ENCODE data around the gene KPRP. TPM values are rescaled to one million over a fixed set of nuclear protein-coding genes. Genes with fewer than 3 reads are reported as not detected.

The KPRP gene
- total and polyA plus RNA-seq, 2 experiments from 2014 or later = not detected

DNA sequence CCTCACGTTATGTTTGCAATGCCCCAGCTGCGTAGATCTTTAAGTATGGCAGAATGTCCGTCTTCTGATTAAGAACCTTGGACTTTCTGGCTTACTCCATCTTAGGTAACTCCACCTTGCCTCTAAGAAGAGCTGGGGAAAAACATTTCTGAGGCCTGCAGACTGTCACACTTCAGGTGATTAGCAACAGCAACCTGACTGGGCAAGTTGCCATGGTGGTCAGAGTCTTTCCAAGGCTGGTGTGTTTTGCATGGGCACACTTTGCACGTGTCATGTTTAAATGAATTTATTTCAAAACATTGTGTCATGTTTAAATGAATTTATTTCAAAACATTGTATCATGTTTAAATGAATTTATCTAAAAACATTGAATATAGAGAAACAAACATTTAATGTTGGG, 811 bp downstream of the KPRP start:
- H3K9me3 Mint-ChIP-seq = no peaks in the 10 kb centered on the region; the same call in 2 of the 3 replicates
- Histone ChIP-seq H2AFZ (no peak overlapping the region), H3K4me1 (ENCODE audit: insufficient read depth) (no peaks in the 10 kb centered on the region; the same call in 1 of the 2 replicates), H3K4me3 (no peak overlapping the region), H3K79me2 (replicated peaks; ENCODE audit: insufficient read depth) (no peaks in the 10 kb centered on the region), H3K9me2 (ENCODE audit: insufficient read depth) (0 out of 2 replicates have a peak, but pooled peaks cover under 1% of the 10 kb centered on the region), H3F3A (replicated peaks; ENCODE audit: low read depth) (no peaks in the 10 kb centered on the region), H3K36me3 (ENCODE audit: insufficient read depth) (no peaks in the 10 kb centered on the region), H3K4me2 (no peak overlapping the region), H4K20me1 (replicated peaks; ENCODE audit: insufficient read depth) (no peaks in the 10 kb centered on the region), H3K27ac (ENCODE audit: low read depth) (no peak overlapping the region), H3K27me3 (ENCODE audit: insufficient read depth) (no peaks in the 10 kb centered on the region)
- no peak overlapping the region for H3K27ac Mint-ChIP-seq
- H3K27me3 Mint-ChIP-seq (ENCODE audit: insufficient read depth, low read depth, poor library complexity) = peaks cover 5% of the 10 kb centered on the region
- TF ChIP-seq STAT1 (IDR thresholded peaks at IDR 0.05; ENCODE audit: unreplicated experiment) = no peak
- no peak for TF ChIP-seq ZNF114 (CRISPR knock-in tag; IDR thresholded peaks at IDR 0.05)
- TF ChIP-seq, protein P1, sequence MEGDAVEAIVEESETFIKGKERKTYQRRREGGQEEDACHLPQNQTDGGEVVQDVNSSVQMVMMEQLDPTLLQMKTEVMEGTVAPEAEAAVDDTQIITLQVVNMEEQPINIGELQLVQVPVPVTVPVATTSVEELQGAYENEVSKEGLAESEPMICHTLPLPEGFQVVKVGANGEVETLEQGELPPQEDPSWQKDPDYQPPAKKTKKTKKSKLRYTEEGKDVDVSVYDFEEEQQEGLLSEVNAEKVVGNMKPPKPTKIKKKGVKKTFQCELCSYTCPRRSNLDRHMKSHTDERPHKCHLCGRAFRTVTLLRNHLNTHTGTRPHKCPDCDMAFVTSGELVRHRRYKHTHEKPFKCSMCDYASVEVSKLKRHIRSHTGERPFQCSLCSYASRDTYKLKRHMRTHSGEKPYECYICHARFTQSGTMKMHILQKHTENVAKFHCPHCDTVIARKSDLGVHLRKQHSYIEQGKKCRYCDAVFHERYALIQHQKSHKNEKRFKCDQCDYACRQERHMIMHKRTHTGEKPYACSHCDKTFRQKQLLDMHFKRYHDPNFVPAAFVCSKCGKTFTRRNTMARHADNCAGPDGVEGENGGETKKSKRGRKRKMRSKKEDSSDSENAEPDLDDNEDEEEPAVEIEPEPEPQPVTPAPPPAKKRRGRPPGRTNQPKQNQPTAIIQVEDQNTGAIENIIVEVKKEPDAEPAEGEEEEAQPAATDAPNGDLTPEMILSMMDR (conservative IDR thresholded peaks at IDR 0.05; ENCODE audit: low read depth in 2 of 2) = no peak
- no peak for TF ChIP-seq POLR2AphosphoS5 (IDR thresholded peaks at IDR 0.05; ENCODE audit: low read depth)
- TF ChIP-seq JUNB (IDR thresholded peaks at IDR 0.05; ENCODE audit: unreplicated experiment) = no peak
- TF ChIP-seq ZNF331 (CRISPR knock-in tag; IDR thresholded peaks at IDR 0.05; ENCODE audit: low read depth) = no peak
- no peak for TF ChIP-seq CREB1 (CRISPR knock-in tag; IDR thresholded peaks at IDR 0.05; ENCODE audit: low read depth)
- TF ChIP-seq, protein P2, sequence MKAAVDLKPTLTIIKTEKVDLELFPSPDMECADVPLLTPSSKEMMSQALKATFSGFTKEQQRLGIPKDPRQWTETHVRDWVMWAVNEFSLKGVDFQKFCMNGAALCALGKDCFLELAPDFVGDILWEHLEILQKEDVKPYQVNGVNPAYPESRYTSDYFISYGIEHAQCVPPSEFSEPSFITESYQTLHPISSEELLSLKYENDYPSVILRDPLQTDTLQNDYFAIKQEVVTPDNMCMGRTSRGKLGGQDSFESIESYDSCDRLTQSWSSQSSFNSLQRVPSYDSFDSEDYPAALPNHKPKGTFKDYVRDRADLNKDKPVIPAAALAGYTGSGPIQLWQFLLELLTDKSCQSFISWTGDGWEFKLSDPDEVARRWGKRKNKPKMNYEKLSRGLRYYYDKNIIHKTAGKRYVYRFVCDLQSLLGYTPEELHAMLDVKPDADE (IDR thresholded peaks at IDR 0.05) = no peak
- no peak for TF ChIP-seq EZH2phosphoT487 (IDR thresholded peaks at IDR 0.05; ENCODE audit: unreplicated experiment)
- TF ChIP-seq, protein P3, sequence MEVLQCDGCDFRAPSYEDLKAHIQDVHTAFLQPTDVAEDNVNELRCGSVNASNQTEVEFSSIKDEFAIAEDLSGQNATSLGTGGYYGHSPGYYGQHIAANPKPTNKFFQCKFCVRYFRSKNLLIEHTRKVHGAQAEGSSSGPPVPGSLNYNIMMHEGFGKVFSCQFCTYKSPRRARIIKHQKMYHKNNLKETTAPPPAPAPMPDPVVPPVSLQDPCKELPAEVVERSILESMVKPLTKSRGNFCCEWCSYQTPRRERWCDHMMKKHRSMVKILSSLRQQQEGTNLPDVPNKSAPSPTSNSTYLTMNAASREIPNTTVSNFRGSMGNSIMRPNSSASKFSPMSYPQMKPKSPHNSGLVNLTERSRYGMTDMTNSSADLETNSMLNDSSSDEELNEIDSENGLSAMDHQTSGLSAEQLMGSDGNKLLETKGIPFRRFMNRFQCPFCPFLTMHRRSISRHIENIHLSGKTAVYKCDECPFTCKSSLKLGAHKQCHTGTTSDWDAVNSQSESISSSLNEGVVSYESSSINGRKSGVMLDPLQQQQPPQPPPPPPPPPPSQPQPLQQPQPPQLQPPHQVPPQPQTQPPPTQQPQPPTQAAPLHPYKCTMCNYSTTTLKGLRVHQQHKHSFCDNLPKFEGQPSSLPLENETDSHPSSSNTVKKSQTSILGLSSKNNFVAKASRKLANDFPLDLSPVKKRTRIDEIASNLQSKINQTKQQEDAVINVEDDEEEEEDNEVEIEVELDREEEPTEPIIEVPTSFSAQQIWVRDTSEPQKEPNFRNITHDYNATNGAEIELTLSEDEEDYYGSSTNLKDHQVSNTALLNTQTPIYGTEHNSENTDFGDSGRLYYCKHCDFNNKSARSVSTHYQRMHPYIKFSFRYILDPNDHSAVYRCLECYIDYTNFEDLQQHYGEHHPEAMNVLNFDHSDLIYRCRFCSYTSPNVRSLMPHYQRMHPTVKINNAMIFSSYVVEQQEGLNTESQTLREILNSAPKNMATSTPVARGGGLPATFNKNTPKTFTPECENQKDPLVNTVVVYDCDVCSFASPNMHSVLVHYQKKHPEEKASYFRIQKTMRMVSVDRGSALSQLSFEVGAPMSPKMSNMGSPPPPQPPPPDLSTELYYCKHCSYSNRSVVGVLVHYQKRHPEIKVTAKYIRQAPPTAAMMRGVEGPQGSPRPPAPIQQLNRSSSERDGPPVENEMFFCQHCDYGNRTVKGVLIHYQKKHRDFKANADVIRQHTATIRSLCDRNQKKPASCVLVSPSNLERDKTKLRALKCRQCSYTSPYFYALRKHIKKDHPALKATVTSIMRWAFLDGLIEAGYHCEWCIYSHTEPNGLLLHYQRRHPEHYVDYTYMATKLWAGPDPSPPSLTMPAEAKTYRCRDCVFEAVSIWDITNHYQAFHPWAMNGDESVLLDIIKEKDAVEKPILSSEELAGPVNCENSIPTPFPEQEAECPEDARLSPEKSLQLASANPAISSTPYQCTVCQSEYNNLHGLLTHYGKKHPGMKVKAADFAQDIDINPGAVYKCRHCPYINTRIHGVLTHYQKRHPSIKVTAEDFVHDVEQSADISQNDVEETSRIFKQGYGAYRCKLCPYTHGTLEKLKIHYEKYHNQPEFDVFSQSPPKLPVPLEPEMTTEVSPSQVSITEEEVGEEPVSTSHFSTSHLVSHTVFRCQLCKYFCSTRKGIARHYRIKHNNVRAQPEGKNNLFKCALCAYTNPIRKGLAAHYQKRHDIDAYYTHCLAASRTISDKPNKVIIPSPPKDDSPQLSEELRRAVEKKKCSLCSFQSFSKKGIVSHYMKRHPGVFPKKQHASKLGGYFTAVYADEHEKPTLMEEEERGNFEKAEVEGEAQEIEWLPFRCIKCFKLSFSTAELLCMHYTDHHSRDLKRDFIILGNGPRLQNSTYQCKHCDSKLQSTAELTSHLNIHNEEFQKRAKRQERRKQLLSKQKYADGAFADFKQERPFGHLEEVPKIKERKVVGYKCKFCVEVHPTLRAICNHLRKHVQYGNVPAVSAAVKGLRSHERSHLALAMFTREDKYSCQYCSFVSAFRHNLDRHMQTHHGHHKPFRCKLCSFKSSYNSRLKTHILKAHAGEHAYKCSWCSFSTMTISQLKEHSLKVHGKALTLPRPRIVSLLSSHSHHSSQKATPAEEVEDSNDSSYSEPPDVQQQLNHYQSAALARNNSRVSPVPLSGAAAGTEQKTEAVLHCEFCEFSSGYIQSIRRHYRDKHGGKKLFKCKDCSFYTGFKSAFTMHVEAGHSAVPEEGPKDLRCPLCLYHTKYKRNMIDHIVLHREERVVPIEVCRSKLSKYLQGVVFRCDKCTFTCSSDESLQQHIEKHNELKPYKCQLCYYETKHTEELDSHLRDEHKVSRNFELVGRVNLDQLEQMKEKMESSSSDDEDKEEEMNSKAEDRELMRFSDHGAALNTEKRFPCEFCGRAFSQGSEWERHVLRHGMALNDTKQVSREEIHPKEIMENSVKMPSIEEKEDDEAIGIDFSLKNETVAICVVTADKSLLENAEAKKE (CRISPR knock-in tag; IDR thresholded peaks at IDR 0.05) = no peak
- TF ChIP-seq, protein P4, sequence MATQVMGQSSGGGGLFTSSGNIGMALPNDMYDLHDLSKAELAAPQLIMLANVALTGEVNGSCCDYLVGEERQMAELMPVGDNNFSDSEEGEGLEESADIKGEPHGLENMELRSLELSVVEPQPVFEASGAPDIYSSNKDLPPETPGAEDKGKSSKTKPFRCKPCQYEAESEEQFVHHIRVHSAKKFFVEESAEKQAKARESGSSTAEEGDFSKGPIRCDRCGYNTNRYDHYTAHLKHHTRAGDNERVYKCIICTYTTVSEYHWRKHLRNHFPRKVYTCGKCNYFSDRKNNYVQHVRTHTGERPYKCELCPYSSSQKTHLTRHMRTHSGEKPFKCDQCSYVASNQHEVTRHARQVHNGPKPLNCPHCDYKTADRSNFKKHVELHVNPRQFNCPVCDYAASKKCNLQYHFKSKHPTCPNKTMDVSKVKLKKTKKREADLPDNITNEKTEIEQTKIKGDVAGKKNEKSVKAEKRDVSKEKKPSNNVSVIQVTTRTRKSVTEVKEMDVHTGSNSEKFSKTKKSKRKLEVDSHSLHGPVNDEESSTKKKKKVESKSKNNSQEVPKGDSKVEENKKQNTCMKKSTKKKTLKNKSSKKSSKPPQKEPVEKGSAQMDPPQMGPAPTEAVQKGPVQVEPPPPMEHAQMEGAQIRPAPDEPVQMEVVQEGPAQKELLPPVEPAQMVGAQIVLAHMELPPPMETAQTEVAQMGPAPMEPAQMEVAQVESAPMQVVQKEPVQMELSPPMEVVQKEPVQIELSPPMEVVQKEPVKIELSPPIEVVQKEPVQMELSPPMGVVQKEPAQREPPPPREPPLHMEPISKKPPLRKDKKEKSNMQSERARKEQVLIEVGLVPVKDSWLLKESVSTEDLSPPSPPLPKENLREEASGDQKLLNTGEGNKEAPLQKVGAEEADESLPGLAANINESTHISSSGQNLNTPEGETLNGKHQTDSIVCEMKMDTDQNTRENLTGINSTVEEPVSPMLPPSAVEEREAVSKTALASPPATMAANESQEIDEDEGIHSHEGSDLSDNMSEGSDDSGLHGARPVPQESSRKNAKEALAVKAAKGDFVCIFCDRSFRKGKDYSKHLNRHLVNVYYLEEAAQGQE (IDR thresholded peaks at IDR 0.05; ENCODE audit: unreplicated experiment) = no peak
- no peak for TF ChIP-seq NANOG (IDR thresholded peaks at IDR 0.05; ENCODE audit: borderline replicate concordance)
- no peak for TF ChIP-seq EZH2 (IDR thresholded peaks at IDR 0.05; ENCODE audit: low read depth, unreplicated experiment)
- ATAC-seq = no peak
- DNase-seq (ENCODE audit: low spot score) = no peak
- no peaks in the 10 kb centered on the region for H3K36me3 Mint-ChIP-seq (ENCODE audit: low read depth)
- no peak overlapping the region for H3K4me3 Mint-ChIP-seq
- H3K4me1 Mint-ChIP-seq = peaks cover 15% of the 10 kb centered on the region; the same call in 2 of the 3 replicates

All from GM23338 (cell line).